HEK293T (cell line): ENCODE data around the gene PRKAA2.

Experiments
- CTCF ChIA-PET: fragments of 350-600 bp; formaldehyde crosslinking; extraction: SDS; loops from one replicate; lab custom pipeline; 2021; ENCODE audit warnings: antibody characterized with exemption, inconsistent platforms; lab: Yijun Ruan, JAX
- POLR2A ChIA-PET: fragments of 350-600 bp; formaldehyde crosslinking; extraction: SDS; loops from one replicate; lab custom pipeline; 2020; ENCODE audit warnings: antibody characterized with exemption, inconsistent platforms; lab: Yijun Ruan, JAX
- DNase-seq: peaks from one replicate; pipeline ENCODE4 v3.0.0; 2012; ENCODE audit warnings: mixed read lengths; ENCODE audit errors: extremely low spot score
- ARNT ChIP-seq: fragments of 450-650 bp; IDR thresholded peaks from 2 replicates; pipeline ENCODE4 v1.6.1; 2017; ENCODE audit warnings: mild to moderate bottlenecking
- BHLHE40 ChIP-seq: fragments of 450-650 bp; IDR thresholded peaks from 2 replicates; pipeline ENCODE4 v1.6.1; 2016; ENCODE audit warnings: mild to moderate bottlenecking, moderate library complexity, borderline replicate concordance
- CTBP1 ChIP-seq: fragments of 450-650 bp; IDR thresholded peaks from 2 replicates; pipeline ENCODE4 v1.6.1; 2016; ENCODE audit warnings: borderline replicate concordance
- ELF4 ChIP-seq: fragments of 450-650 bp; IDR thresholded peaks from 2 replicates; pipeline ENCODE4 v1.6.1; 2017; ENCODE audit warnings: antibody characterized with exemption
- FOXA1 ChIP-seq: fragments of 450-650 bp; IDR thresholded peaks from 2 replicates; pipeline ENCODE4 v1.6.1; 2016; ENCODE audit warnings: mild to moderate bottlenecking
- FOXK2 ChIP-seq: fragments of 450-650 bp; IDR thresholded peaks from 2 replicates; pipeline ENCODE4 v1.6.1; 2016; ENCODE audit warnings: mild to moderate bottlenecking
- FOXM1 ChIP-seq: fragments of 450-650 bp; IDR thresholded peaks from 2 replicates; pipeline ENCODE4 v1.6.1; 2017; ENCODE audit warnings: mild to moderate bottlenecking, borderline replicate concordance
- HDGF ChIP-seq: fragments of 450-650 bp; IDR thresholded peaks from 2 replicates; pipeline ENCODE4 v1.6.1; 2017; ENCODE audit warnings: antibody characterized with exemption, borderline replicate concordance
- L3MBTL2 ChIP-seq: fragments of 450-650 bp; conservative IDR thresholded peaks from 2 replicates; pipeline ENCODE4 v1.6.1; 2016; ENCODE audit warnings: mild to moderate bottlenecking
- LEF1 ChIP-seq: fragments of 450-650 bp; IDR thresholded peaks from 2 replicates; pipeline ENCODE4 v1.6.1; 2017; ENCODE audit warnings: mild to moderate bottlenecking, borderline replicate concordance
- NFRKB ChIP-seq: fragments of 450-650 bp; IDR thresholded peaks from 2 replicates; pipeline ENCODE4 v1.6.1; 2016; ENCODE audit warnings: mild to moderate bottlenecking, moderate library complexity
- PKNOX1 ChIP-seq: fragments of 450-650 bp; IDR thresholded peaks from 2 replicates; pipeline ENCODE4 v1.6.1; 2016
- SP1 ChIP-seq: fragments of 450-650 bp; IDR thresholded peaks from 2 replicates; pipeline ENCODE4 v1.6.1; 2017
- SUZ12 ChIP-seq: fragments of 450-650 bp; IDR thresholded peaks from 2 replicates; pipeline ENCODE4 v1.6.1; 2016; ENCODE audit warnings: mild to moderate bottlenecking
- TARDBP ChIP-seq: fragments of 450-650 bp; IDR thresholded peaks from 2 replicates; pipeline ENCODE4 v1.6.1; 2016
- ZNF384 ChIP-seq: fragments of 450-650 bp; IDR thresholded peaks from 2 replicates; pipeline ENCODE4 v1.6.1; 2016

Gene PRKAA2

GRCh38 chr1:56639211-56639610 lies 5.9 kb upstream of the PRKAA2 start:
- TF ChIP-seq FOXA1 (no peak), L3MBTL2 (no peak), HDGF (no peak), FOXM1 (no peak), PKNOX1 (no peak; the same call in 1 of the 2 replicates), ZNF384 (no peak), ELF4 (no peak), LEF1 (no peak), NFRKB (no peak), ARNT (no peak), SP1 (no peak), TARDBP (no peak), CTBP1 (no peak), FOXK2 (no peak), BHLHE40 (no peak), SUZ12 (no peak)
- ChIA-PET CTCF (no interaction called here), POLR2A (no interaction called here)
- DNase-seq, result no peak

- ChIA-PET POLR2A (no interaction called here), CTCF (interaction anchor here (1.1 kb wide), 1 partner anchor 22 kb away, joined by 3 read pairs; no protein-coding TSS in a partner anchor)
- no peak for TF ChIP-seq ZNF384
- no peak for TF ChIP-seq LEF1
- no peak for TF ChIP-seq ELF4
- TF ChIP-seq TARDBP, result no peak
- no peak for TF ChIP-seq FOXM1
- no peak for TF ChIP-seq SUZ12
- no peak for TF ChIP-seq PKNOX1
- no peak for TF ChIP-seq L3MBTL2
- no peak for TF ChIP-seq ARNT
- DNase-seq, result no peak
Observed at GRCh38 chr1:56643661-56644060, 1.5 kb upstream of the PRKAA2 start.

- peak; percentile 53 for TF ChIP-seq ZNF384
- no peak for TF ChIP-seq NFRKB
- 0 out of 2 replicates have a peak, but pooled peaks have one; percentile 25 for TF ChIP-seq L3MBTL2
- DNase-seq, result peak; percentile 60
- ChIA-PET POLR2A (interaction anchor here (0.6 to 0.9 kb wide), 2 partner anchors 26 to 57 kb away, joined by 3 read pairs; no protein-coding TSS in a partner anchor), CTCF (interaction anchor here (0.8 kb wide), 1 partner anchor 23 kb away, joined by 4 read pairs; no protein-coding TSS in a partner anchor)
Observed at GRCh38 chr1:56644064-56644918, 823 bp upstream of the PRKAA2 start.

- ChIA-PET POLR2A (interaction anchor here (0.8 kb wide), 1 partner anchor 26 kb away, joined by 4 read pairs; no protein-coding TSS in a partner anchor), CTCF (no interaction called here)
- DNase-seq, result peak; percentile 55
- no peak for TF ChIP-seq HDGF
- no peak for TF ChIP-seq ZNF384
- TF ChIP-seq FOXM1, result no peak
- TF ChIP-seq NFRKB, result no peak
- no peak for TF ChIP-seq PKNOX1
- no peak for TF ChIP-seq CTBP1
- TF ChIP-seq BHLHE40, result no peak
- no peak for TF ChIP-seq ELF4
- TF ChIP-seq L3MBTL2, result no peak
- TF ChIP-seq SUZ12, result no peak
- no peak for TF ChIP-seq ARNT
- no peak for TF ChIP-seq LEF1
- no peak for TF ChIP-seq SP1
Observed at GRCh38 chr1:56645677-56646305, 677 bp downstream of the PRKAA2 start.

- TF ChIP-seq TARDBP, result no peak
- no peak for TF ChIP-seq SUZ12
- no peak for TF ChIP-seq NFRKB
- no peak for TF ChIP-seq FOXA1
- no peak for TF ChIP-seq PKNOX1
- TF ChIP-seq FOXK2, result no peak
- no peak for TF ChIP-seq BHLHE40
- no peak for TF ChIP-seq ZNF384
- TF ChIP-seq ARNT, result no peak
- no peak for TF ChIP-seq HDGF
- no peak for TF ChIP-seq FOXM1
- no peak for TF ChIP-seq LEF1
- TF ChIP-seq CTBP1, result no peak
- no peak for TF ChIP-seq ELF4
- TF ChIP-seq L3MBTL2, result no peak
- no peak for TF ChIP-seq SP1
- ChIA-PET POLR2A (no interaction called here), CTCF (no interaction called here)
- DNase-seq, result no peak
Observed at GRCh38 chr1:56646611-56647010, 1.5 kb downstream of the PRKAA2 start.
